ENCODE measurements around the gene PLIN1. TPM values are rescaled to one million over a fixed set of nuclear protein-coding genes. Genes with fewer than 3 reads are reported as not detected.

The PLIN1 gene
- total RNA-seq, 3 donors from 2014 or later = 0.77 to 8.1 (median 5.2) TPM

DNA sequence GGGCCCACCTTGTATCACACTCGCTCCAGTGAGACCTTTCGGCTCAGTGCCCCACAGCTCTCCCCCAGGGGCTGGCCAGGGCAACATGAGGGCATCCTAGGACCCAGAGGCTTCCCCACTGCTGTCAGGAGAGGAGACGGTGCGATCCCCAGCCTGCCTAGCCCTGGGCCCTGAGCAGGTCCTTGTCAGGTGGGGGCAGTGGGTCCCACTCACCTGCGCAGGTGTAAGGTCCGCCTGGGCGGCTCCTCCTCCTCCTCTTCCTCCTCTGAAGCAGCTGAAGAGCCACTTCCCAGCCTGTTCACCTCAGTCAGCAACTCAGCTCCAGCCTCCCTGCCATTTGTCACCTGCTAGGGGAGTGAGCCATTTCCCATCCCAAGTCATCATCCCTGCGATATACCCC is 33.5 kb downstream of the PLIN1 start:
- no peak for TF ChIP-seq CTCF (IDR thresholded peaks at IDR 0.05)
- intact Hi-C loops (cut with DNase I, micrococcal nuclease) = loop anchor here in 1 of 2 donors (10.0 kb wide), 1 partner anchor 89 kb away; no protein-coding TSS in a partner anchor
- Histone ChIP-seq H3K4me3 (no peak overlapping the region), H3K36me3 (ENCODE audit: low read depth) (no peaks in the 10 kb centered on the region), H3K4me1 (ENCODE audit: low read depth) (no peaks in the 10 kb centered on the region), H3K9me3 (no peaks in the 10 kb centered on the region)
- ATAC-seq (no peak), DNase-seq (no peak)

- Histone ChIP-seq H3K4me3 (no peak overlapping the region), H3K4me1 (ENCODE audit: low read depth) (no peaks in the 10 kb centered on the region), H3K36me3 (ENCODE audit: low read depth) (no peaks in the 10 kb centered on the region), H3K9me3 (no peaks in the 10 kb centered on the region)
- TF ChIP-seq CTCF (IDR thresholded peaks at IDR 0.05) = no peak
- intact Hi-C loops (cut with DNase I, micrococcal nuclease) = loop anchor here in 1 of 2 donors (10.0 kb wide), 1 partner anchor 93 kb away; no protein-coding TSS in a partner anchor
- DNase-seq (no peak), ATAC-seq (no peak)
Measured at GRCh38 chr15:89642106-89642505, 37.1 kb downstream of the PLIN1 start.

- no peaks in the 10 kb centered on the region for H3K4me1 ChIP-seq (ENCODE audit: low read depth)
- TF ChIP-seq CTCF (IDR thresholded peaks at IDR 0.05) = no peak
- intact Hi-C loops (cut with DNase I, micrococcal nuclease) = loop anchor here in 1 of 2 donors (10.0 kb wide), 1 partner anchor 94 kb away; no protein-coding TSS in a partner anchor
- H3K36me3 ChIP-seq (ENCODE audit: low read depth) = no peaks in the 10 kb centered on the region
- no peaks in the 10 kb centered on the region for H3K9me3 ChIP-seq
- no peak overlapping the region for H3K4me3 ChIP-seq
- ATAC-seq (no peak), DNase-seq (no peak)
Measured at GRCh38 chr15:89641053-89641452, 38.1 kb downstream of the PLIN1 start.

GRCh38 chr15:89640245-89640644 is 38.9 kb downstream of the PLIN1 start:
- ATAC-seq = no peak
- Histone ChIP-seq H3K4me3 (no peak overlapping the region), H3K4me1 (ENCODE audit: low read depth) (no peaks in the 10 kb centered on the region), H3K36me3 (ENCODE audit: low read depth) (no peaks in the 10 kb centered on the region), H3K9me3 (no peaks in the 10 kb centered on the region)
- no peak for DNase-seq
- intact Hi-C loops (cut with DNase I, micrococcal nuclease) = loop anchor here in 1 of 2 donors (10.0 kb wide), 1 partner anchor 95 kb away; no protein-coding TSS in a partner anchor
- TF ChIP-seq CTCF (IDR thresholded peaks at IDR 0.05) = no peak

- Histone ChIP-seq H3K4me3 (no peak overlapping the region), H3K4me1 (ENCODE audit: low read depth) (no peaks in the 10 kb centered on the region), H3K9me3 (no peaks in the 10 kb centered on the region), H3K36me3 (ENCODE audit: low read depth) (peaks cover 2% of the 10 kb centered on the region)
- no peak for ATAC-seq
- TF ChIP-seq CTCF (IDR thresholded peaks at IDR 0.05) = no peak
- DNase-seq = no peak
- intact Hi-C loops (cut with DNase I, micrococcal nuclease) = no loop called here
Measured at GRCh38 chr15:89633585-89633984, 45.6 kb downstream of the PLIN1 start.
